NB4 (cell line): ENCODE results near the gene DAPL1.

Experiments
- CTCF ChIP-seq: IDR thresholded peaks from one replicate; pipeline ENCODE4 v1.5.1; 2012; ENCODE audit warnings: low read depth, low read length
- MAX ChIP-seq: IDR thresholded peaks from 2 replicates; pipeline ENCODE4 v1.6.1; 2011; ENCODE audit warnings: low read depth, low read length
- MYC ChIP-seq: IDR thresholded peaks from 2 replicates; pipeline ENCODE4 v1.6.1; 2011; ENCODE audit warnings: low read depth, low read length
- POLR2A ChIP-seq: IDR thresholded peaks from 2 replicates; pipeline ENCODE4 v1.6.1; 2011; ENCODE audit warnings: mild to moderate bottlenecking; ENCODE audit not compliant: insufficient read length; ENCODE audit errors: extremely low read depth

- no peak for TF ChIP-seq POLR2A
- TF ChIP-seq CTCF, result no peak
- no peak for TF ChIP-seq MAX
- no peak for TF ChIP-seq MYC
Measured at GRCh38 chr2:158837645-158838044, 42.5 kb downstream of the DAPL1 start.
